Measurements from ENCODE around the gene CSRP2. TPM values are rescaled to one million over a fixed set of nuclear protein-coding genes. Genes with fewer than 3 reads are reported as not detected.

Gene CSRP2
- total and polyA plus RNA-seq, 8 donors: 6.4 to 162 (median 32.7) TPM; not detected in 1

- Histone ChIP-seq H3K27me3 (no peaks in the 10 kb centered on the region), H3K27ac (no peak overlapping the region), H3K4me1 (no peaks in the 10 kb centered on the region), H3K9me3 (peaks cover 0 to 8% (median 3%) of the 10 kb centered on the region in 4 donors), H3K36me3 (peaks cover 0 to 78% (median 66%) of the 10 kb centered on the region in 4 donors), H3K4me3 (no peak overlapping the region)
- intact Hi-C loops (cut with DNase I; ENCODE audit: low total_unique reads): no loop called here
- TF ChIP-seq POLR2AphosphoS5 (IDR thresholded peaks at IDR 0.05): no peak
- TF ChIP-seq EP300 (IDR thresholded peaks at IDR 0.05): no peak
- TF ChIP-seq CTCF (IDR thresholded peaks at IDR 0.05): no peak
- TF ChIP-seq POLR2A (IDR thresholded peaks at IDR 0.05): no peak
- DNase-seq: no peak
- 84 to 100% (median 89%) methylated on average over 1 of the region's 1 CpG for WGBS, 5 donors
These were observed 26.7 kb downstream of the CSRP2 start for GRCh38 chr12:76852106-76852505.

GRCh38 chr12:76848132-76848531 is 30.7 kb downstream of the CSRP2 start:
- Histone ChIP-seq H3K27ac (no peak overlapping the region), H3K36me3 (peaks cover 0 to 78% (median 65%) of the 10 kb centered on the region in 4 donors), H3K4me3 (no peak overlapping the region), H3K27me3 (no peaks in the 10 kb centered on the region), H3K9me3 (no peaks in the 10 kb centered on the region), H3K4me1 (no peaks in the 10 kb centered on the region)
- no peak for DNase-seq
- WGBS, 5 donors: 88 to 98% (median 92%) methylated on average over 2 of the region's 2 CpGs
- TF ChIP-seq POLR2AphosphoS5 (IDR thresholded peaks at IDR 0.05) (no peak), POLR2A (IDR thresholded peaks at IDR 0.05) (no peak), EP300 (IDR thresholded peaks at IDR 0.05) (no peak), CTCF (IDR thresholded peaks at IDR 0.05) (no peak)
- intact Hi-C loops (cut with DNase I; ENCODE audit: low total_unique reads): no loop called here

GRCh38 chr12:76847260-76847659 is 31.6 kb downstream of the CSRP2 start:
- Histone ChIP-seq H3K36me3 (peaks cover 7 to 80% (median 70%) of the 10 kb centered on the region in 4 donors), H3K27me3 (no peaks in the 10 kb centered on the region), H3K27ac (no peak overlapping the region), H3K4me3 (no peak overlapping the region), H3K9me3 (no peaks in the 10 kb centered on the region), H3K4me1 (no peaks in the 10 kb centered on the region)
- 68 to 83% (median 80%) methylated on average over 2 of the region's 2 CpGs for WGBS, 5 donors
- intact Hi-C loops (cut with DNase I; ENCODE audit: low total_unique reads): no loop called here
- TF ChIP-seq CTCF (IDR thresholded peaks at IDR 0.05) (no peak), POLR2AphosphoS5 (IDR thresholded peaks at IDR 0.05) (no peak)
- no peak for DNase-seq

- no peak overlapping the region for H3K27ac ChIP-seq
- H3K4me3 ChIP-seq: no peak overlapping the region
- 54 to 81% (median 79%) methylated on average over 3 of the region's 3 CpGs for WGBS, 5 donors
- TF ChIP-seq POLR2A (IDR thresholded peaks at IDR 0.05) (no peak), POLR2AphosphoS5 (IDR thresholded peaks at IDR 0.05) (no peak), CTCF (IDR thresholded peaks at IDR 0.05) (no peak), EP300 (IDR thresholded peaks at IDR 0.05) (no peak)
- H3K36me3 ChIP-seq: peaks cover 0 to 28% (median 23%) of the 10 kb centered on the region in 4 donors
- no peaks in the 10 kb centered on the region for H3K27me3 ChIP-seq
- H3K4me1 ChIP-seq: no peaks in the 10 kb centered on the region
- intact Hi-C loops (cut with DNase I; ENCODE audit: low total_unique reads): no loop called here
- H3K9me3 ChIP-seq: peaks cover 0 to 11% (median 5%) of the 10 kb centered on the region in 4 donors
- DNase-seq: no peak
These were observed 42.2 kb downstream of the CSRP2 start for GRCh38 chr12:76836633-76837032.

Measured in stomach (tissue), 9 donors.